RWPE2 (cell line): Measurements from ENCODE around the gene PARD6G.

Experiments used
- ATAC-seq: fragments of 200-7000 bp; cut with Tn5 transposase; 3 replicates; pipeline ENCODE4 v1.9.1; 2021; ENCODE audit warnings: low read depth
- DNase-seq: peaks from one replicate; pipeline ENCODE4 v3.0.0-alpha.2; 2020; ENCODE audit warnings: low spot score
- H3K27ac ChIP-seq: fragments of 450-650 bp; 2 replicates; pipeline ENCODE4 v1.5.1; 2017; ENCODE audit warnings: mild to moderate bottlenecking; ENCODE audit not compliant: poor library complexity, severe bottlenecking
- H3K27me3 ChIP-seq: fragments of 250-450 bp; sonication (Bioruptor Pico); 2 replicates; pipeline ENCODE4 v1.5.1; 2021; ENCODE audit warnings: mild to moderate bottlenecking, moderate library complexity; ENCODE audit not compliant: insufficient read depth, poor library complexity, severe bottlenecking
- H3K36me3 ChIP-seq: fragments of 250-450 bp; sonication (Bioruptor Pico); 2 replicates; pipeline ENCODE4 v1.5.1; 2020; ENCODE audit warnings: low read depth, mild to moderate bottlenecking, moderate library complexity
- H3K4me1 ChIP-seq: fragments of 250-450 bp; sonication (Bioruptor Pico); 2 replicates; pipeline ENCODE4 v1.5.1; 2021; ENCODE audit warnings: mild to moderate bottlenecking, moderate library complexity; ENCODE audit not compliant: insufficient read depth, poor library complexity, severe bottlenecking
- H3K4me3 ChIP-seq: fragments of 250-450 bp; sonication (Bioruptor Pico); 2 replicates; pipeline ENCODE4 v1.5.1; 2021; ENCODE audit warnings: mild to moderate bottlenecking, moderate library complexity; ENCODE audit not compliant: severe bottlenecking
- H3K9me3 ChIP-seq: fragments of 250-450 bp; sonication (Bioruptor Pico); 2 replicates; pipeline ENCODE4 v1.5.1; 2021; ENCODE audit warnings: mild to moderate bottlenecking, moderate library complexity; ENCODE audit not compliant: severe bottlenecking
- CTCF ChIP-seq: fragments of 450-650 bp; IDR thresholded peaks from one replicate; pipeline ENCODE4 v1.5.1; 2017; ENCODE audit warnings: mild to moderate bottlenecking, moderate library complexity; ENCODE audit not compliant: poor library complexity, severe bottlenecking

PARD6G gene

GRCh38 chr18:80205294-80205693 is 42.0 kb downstream of the PARD6G start:
- no peak for ATAC-seq
- no peaks in the 10 kb centered on the region for H3K27me3 ChIP-seq
- no peak overlapping the region for H3K27ac ChIP-seq
- no peak for TF ChIP-seq CTCF
- H3K4me1 ChIP-seq, result no peaks in the 10 kb centered on the region
- 0 out of 2 replicates have a peak, but pooled peaks cover 5% of the 10 kb centered on the region for H3K36me3 ChIP-seq
- no peak overlapping the region for H3K4me3 ChIP-seq
- no peak for DNase-seq
- H3K9me3 ChIP-seq, result no peaks in the 10 kb centered on the region

GRCh38 chr18:80204142-80204541 is 43.2 kb downstream of the PARD6G start:
- Histone ChIP-seq H3K4me3 (no peak overlapping the region), H3K4me1 (no peaks in the 10 kb centered on the region), H3K36me3 (0 out of 2 replicates have a peak, but pooled peaks cover 5% of the 10 kb centered on the region), H3K27me3 (no peaks in the 10 kb centered on the region), H3K27ac (no peak overlapping the region), H3K9me3 (no peaks in the 10 kb centered on the region)
- DNase-seq (no peak), ATAC-seq (no peak)
- no peak for TF ChIP-seq CTCF

- H3K36me3 ChIP-seq, result 0 out of 2 replicates have a peak, but pooled peaks cover 5% of the 10 kb centered on the region
- TF ChIP-seq CTCF, result no peak
- no peak overlapping the region for H3K4me3 ChIP-seq
- no peaks in the 10 kb centered on the region for H3K9me3 ChIP-seq
- H3K4me1 ChIP-seq, result no peaks in the 10 kb centered on the region
- H3K27ac ChIP-seq, result no peak overlapping the region
- ATAC-seq (no peak), DNase-seq (no peak)
- H3K27me3 ChIP-seq, result no peaks in the 10 kb centered on the region
Observed at GRCh38 chr18:80203249-80203648, 44.1 kb downstream of the PARD6G start.

- no peak for DNase-seq
- H3K36me3 ChIP-seq, result 0 out of 2 replicates have a peak, but pooled peaks cover 5% of the 10 kb centered on the region
- ATAC-seq, result no peak
- no peak overlapping the region for H3K27ac ChIP-seq
- no peak for TF ChIP-seq CTCF
- H3K4me3 ChIP-seq, result no peak overlapping the region
- H3K27me3 ChIP-seq, result no peaks in the 10 kb centered on the region
- no peaks in the 10 kb centered on the region for H3K4me1 ChIP-seq
- H3K9me3 ChIP-seq, result no peaks in the 10 kb centered on the region
Observed at GRCh38 chr18:80202264-80202998, 44.9 kb downstream of the PARD6G start.

- ATAC-seq (no peak), DNase-seq (no peak)
- TF ChIP-seq CTCF, result no peak
- no peak overlapping the region for H3K4me3 ChIP-seq
- H3K27ac ChIP-seq, result no peak overlapping the region
- no peaks in the 10 kb centered on the region for H3K9me3 ChIP-seq
- H3K27me3 ChIP-seq, result no peaks in the 10 kb centered on the region
- H3K36me3 ChIP-seq, result 0 out of 2 replicates have a peak, but pooled peaks cover 5% of the 10 kb centered on the region
- H3K4me1 ChIP-seq, result no peaks in the 10 kb centered on the region
Observed at GRCh38 chr18:80201739-80202138, 45.6 kb downstream of the PARD6G start.
